NCI-H345 treated with DMSO at 0.1 percent for 48 hours (cell line): ENCODE measurements around the gene RAP1GAP2.
"Not testable (repeated sequence)": the region's sequence is repeated elsewhere in the genome, so short reads cannot be mapped to it uniquely, and the experiment has no call there.

Experiments
- DNase-seq: peaks from one replicate; lab custom pipeline; 2025; ENCODE audit not compliant: unreplicated experiment; lab: John Stamatoyannopoulos, UW

RAP1GAP2 gene

GRCh38 chr17:2880050-2880449 lies 83.8 kb downstream of the RAP1GAP2 start:
- DNase-seq = no peak

- no peak for DNase-seq
These were observed 85.1 kb downstream of the RAP1GAP2 start for GRCh38 chr17:2881295-2881694.

- DNase-seq = peak; percentile 63
These were observed 87.4 kb downstream of the RAP1GAP2 start for GRCh38 chr17:2883544-2884213.

- DNase-seq = no peak
These were observed 89.5 kb downstream of the RAP1GAP2 start for GRCh38 chr17:2885733-2886132.

DNA sequence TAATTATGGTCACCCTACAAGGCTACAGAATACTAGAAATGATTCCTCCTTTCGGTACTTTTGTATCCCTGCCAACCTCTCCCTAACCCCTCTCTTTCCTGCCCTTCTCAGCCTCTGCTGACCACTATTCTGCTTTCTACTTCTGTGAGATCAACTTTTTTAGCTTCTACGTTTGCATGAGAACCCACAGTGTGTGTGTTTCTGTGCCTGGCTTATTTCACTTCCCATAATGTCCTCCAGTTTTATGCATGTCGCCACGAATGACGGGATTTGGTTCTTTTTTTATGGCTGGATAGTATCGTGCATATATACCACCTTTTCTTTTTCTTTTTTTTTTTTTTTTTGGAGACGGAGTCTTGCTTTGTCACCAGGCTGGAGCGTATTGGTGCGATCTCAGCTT lies 92.1 kb downstream of the RAP1GAP2 start:
- no peak for DNase-seq

DNA sequence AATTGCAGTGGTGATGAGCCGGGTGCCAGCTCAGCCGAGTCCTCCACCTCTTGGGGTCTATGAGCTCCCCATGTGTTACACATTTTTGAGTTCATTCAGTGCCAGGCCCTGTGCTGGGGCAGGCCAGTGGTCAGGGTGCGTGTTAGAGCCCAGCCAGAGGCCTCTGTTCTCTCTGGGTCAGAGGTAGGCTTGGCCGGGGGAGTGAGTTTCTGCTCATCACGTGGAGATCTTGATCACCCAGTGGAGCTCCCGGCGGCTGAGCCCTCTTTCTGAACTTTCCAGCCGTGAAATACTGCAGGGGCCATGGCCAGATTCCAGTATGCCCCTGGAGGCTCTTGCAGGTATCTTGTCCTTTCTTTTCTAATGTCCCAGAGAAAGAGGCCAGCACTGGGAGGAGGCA lies 93.0 kb downstream of the RAP1GAP2 start:
- no peak for DNase-seq

- DNase-seq = not testable (repeated sequence)
These were observed 94.5 kb downstream of the RAP1GAP2 start for GRCh38 chr17:2890778-2891177.

DNA sequence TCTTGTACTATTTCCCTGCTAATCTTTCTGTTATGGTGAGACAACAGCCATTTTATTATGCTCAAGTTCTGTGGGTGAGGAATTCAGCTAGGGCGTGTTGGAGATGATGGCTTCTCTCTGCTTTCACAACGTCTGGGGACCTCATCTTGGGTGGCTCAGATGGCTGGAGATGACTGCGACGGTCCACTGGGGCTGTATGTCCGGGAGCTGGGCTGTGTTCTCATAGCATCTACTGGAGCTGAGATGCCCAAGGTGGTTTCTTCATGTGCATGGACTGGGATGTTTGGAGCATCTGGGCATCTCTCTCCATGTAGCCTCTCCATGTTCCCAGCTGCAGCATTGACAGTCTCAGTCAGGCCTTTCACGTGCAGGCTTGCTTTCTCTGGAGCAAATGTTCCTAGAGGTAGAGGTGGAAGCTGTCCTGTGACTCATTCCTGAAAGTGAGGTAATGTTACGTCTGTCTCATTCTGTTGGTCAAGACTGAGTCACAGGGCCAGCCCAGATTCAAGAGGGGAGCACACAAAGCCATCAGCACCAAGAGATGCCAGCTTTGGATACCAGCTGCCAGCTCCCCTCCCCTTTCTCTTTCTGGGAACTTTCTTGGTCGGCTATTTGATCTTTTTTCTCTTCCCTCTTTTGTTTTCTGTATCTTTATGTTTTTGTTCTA lies 96.2 kb downstream of the RAP1GAP2 start:
- no peak for DNase-seq

GRCh38 chr17:2893422-2893914 lies 97.2 kb downstream of the RAP1GAP2 start:
- no peak for DNase-seq

DNA sequence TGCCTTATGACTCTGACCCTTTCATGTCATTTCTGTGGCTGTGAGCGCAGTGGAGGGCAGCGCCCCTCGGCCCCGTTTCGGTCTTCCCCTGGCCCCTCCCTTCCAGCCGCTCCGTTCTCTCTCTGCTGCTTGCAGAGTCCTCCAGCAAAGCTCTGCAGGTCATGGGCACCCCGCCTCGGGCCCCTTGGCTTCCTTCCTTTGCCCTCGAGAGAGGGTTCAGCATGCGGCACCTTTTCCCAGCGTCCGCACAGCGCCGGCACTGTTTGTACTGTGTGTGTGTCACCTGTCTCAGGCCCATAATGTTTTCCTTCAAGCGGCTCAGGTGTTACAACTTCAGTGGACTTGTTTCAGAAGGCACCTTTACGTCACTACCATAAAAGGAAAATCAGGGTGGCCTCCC lies 98.5 kb downstream of the RAP1GAP2 start:
- DNase-seq = no peak

- no peak for DNase-seq
These were observed 101.4 kb downstream of the RAP1GAP2 start for GRCh38 chr17:2897605-2898004.

- DNase-seq = no peak
These were observed 102.2 kb downstream of the RAP1GAP2 start for GRCh38 chr17:2898255-2898926.

GRCh38 chr17:2899906-2900305 lies 103.7 kb downstream of the RAP1GAP2 start:
- no peak for DNase-seq

GRCh38 chr17:2900842-2901241 lies 104.6 kb downstream of the RAP1GAP2 start:
- DNase-seq = no peak

DNA sequence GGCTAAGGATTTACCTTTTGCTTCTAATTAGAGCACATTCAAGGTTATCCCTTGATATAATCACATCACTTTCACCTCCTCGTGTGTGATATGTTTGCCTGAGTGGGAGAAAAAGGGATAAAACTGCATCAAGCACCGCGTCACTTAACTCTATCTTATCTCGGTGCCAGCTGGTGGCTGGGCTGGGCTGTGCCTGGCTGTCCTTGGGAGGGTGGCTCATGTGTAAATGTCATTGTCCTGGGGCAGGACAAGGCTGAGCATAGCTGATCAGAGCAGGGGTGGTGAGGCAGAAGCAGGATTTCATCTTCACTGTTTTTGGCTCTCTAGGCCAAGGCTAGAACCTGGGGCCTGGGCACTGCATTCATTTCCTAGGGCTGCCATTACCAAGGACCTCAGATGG lies 105.3 kb downstream of the RAP1GAP2 start:
- DNase-seq = no peak

DNA sequence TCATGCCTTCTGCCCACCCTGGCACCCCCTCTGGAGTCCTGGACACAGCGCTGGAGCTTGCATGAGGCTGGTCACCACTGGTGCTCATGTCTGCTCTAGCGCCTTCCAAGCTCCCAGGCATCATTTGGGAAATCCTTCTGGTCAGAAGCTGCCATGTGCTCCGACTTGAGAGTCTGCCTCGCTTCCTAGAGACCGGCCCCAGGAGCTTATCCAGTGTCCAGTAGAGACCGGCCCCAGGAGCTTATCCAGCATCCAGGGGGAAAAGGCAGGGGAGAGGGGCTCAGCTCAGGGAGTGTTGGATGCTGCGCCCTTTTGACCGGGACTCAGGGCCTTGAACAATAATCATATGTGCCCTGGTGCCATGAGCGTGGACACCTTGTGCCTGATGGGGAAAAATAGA lies 106.3 kb downstream of the RAP1GAP2 start:
- DNase-seq = no peak

- DNase-seq = no peak
These were observed 107.1 kb downstream of the RAP1GAP2 start for GRCh38 chr17:2903193-2903974.

- DNase-seq = no peak
These were observed 107.9 kb downstream of the RAP1GAP2 start for GRCh38 chr17:2904135-2904534.

DNA sequence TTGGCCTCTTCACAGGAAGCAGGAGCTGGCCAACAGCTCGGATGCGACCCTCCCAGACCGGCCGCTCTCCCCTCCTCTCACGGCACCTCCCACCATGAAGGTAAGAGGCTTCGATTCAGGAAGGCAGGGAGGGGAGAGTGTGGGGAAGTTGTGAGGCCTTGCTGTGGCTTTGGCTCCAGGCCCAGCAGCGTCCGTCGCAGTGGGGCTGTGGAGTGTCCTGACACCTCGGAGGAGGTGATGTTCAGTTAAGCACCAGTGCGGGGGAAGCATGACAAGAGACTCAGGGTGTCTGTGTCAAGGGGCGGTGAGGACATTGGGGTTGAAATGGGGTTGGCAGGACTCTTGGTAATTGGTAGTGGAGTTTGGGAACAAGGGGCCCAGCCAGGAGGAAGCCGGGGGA lies 109.0 kb downstream of the RAP1GAP2 start:
- no peak for DNase-seq

GRCh38 chr17:2905696-2906501 lies 109.7 kb downstream of the RAP1GAP2 start:
- no peak for DNase-seq

DNA sequence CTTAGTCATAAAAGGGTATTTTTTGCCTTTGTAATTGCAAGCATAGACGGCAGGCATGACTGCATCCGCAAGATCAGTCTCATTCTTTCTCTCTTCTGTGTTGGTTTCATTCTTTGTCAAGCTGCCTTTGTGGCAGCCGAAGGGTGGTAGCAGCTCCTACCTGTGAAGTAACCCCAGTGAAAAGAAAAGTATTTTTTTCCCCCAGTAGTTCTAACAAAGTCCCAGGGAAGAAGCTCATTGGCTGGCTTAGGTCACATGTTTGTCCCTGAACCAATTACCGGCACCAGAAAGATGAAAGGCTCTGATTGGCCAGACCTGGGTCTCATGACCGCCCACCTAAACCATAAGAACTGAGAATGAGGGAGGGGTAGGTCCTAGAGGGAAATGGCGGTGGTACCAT lies 110.7 kb downstream of the RAP1GAP2 start:
- DNase-seq = no peak
